H9 (cell line): ENCODE data around the gene CMTM2. TPM values are rescaled to one million over a fixed set of nuclear protein-coding genes. Genes with fewer than 3 reads are reported as not detected.

Source experiments
- DNase-seq: peaks from one replicate; pipeline ENCODE4 v3.0.0-alpha.2; 2017
- H2AFZ ChIP-seq: one replicate; pipeline ENCODE4 v1.6.1; 2013; ENCODE audit warnings: mild to moderate bottlenecking, low read length, control low read depth, moderate library complexity
- H2AK5ac ChIP-seq: 2 replicates; pipeline ENCODE4 v1.6.1; 2013; ENCODE audit warnings: low read length, control low read depth, mixed read lengths; ENCODE audit not compliant: insufficient read length
- H2BK120ac ChIP-seq: one replicate; pipeline ENCODE4 v1.6.1; 2013; ENCODE audit warnings: low read depth, mild to moderate bottlenecking, low read length, control low read depth, inconsistent platforms; ENCODE audit not compliant: poor library complexity, severe bottlenecking
- H2BK12ac ChIP-seq: 2 replicates; pipeline ENCODE4 v1.6.1; 2013; ENCODE audit warnings: low read length, control low read depth, mixed read lengths, low read depth; ENCODE audit not compliant: insufficient read length
- H2BK15ac ChIP-seq: 2 replicates; pipeline ENCODE4 v1.6.1; 2013; ENCODE audit warnings: low read depth, low read length, control low read depth
- H2BK20ac ChIP-seq: one replicate; pipeline ENCODE4 v1.6.1; 2013; ENCODE audit warnings: low read depth, mild to moderate bottlenecking, low read length, control low read depth, inconsistent platforms; ENCODE audit not compliant: poor library complexity, severe bottlenecking
- H2BK5ac ChIP-seq: 2 replicates; pipeline ENCODE4 v1.6.1; 2013; ENCODE audit warnings: low read length, control low read depth, mixed read lengths; ENCODE audit not compliant: insufficient read length
- H3K14ac ChIP-seq: 2 replicates; pipeline ENCODE4 v1.6.1; 2013; ENCODE audit warnings: low read length, control low read depth; ENCODE audit not compliant: insufficient read depth
- H3K18ac ChIP-seq: 2 replicates; pipeline ENCODE4 v1.6.1; 2013; ENCODE audit warnings: low read depth, mild to moderate bottlenecking, mixed read lengths, low read length, control low read depth; ENCODE audit not compliant: insufficient read length
- H3K23ac ChIP-seq: 2 replicates; pipeline ENCODE4 v1.6.1; 2013; ENCODE audit warnings: low read length, control low read depth, mixed read lengths, low read depth; ENCODE audit not compliant: insufficient read length
- H3K23me2 ChIP-seq: 2 replicates; pipeline ENCODE4 v1.6.1; 2013; ENCODE audit warnings: low read depth, mild to moderate bottlenecking, mixed read lengths, low read length, control low read depth; ENCODE audit not compliant: insufficient read length, poor library complexity, severe bottlenecking
- H3K27ac ChIP-seq: 2 replicates; pipeline ENCODE4 v1.5.1; 2013; ENCODE audit warnings: low read length, control low read depth, mixed read lengths, low read depth; ENCODE audit not compliant: insufficient read length
- H3K27me3 ChIP-seq: 2 replicates; pipeline ENCODE4 v1.6.1; 2013; ENCODE audit warnings: low read length, control low read depth, inconsistent platforms; ENCODE audit not compliant: insufficient read depth
- H3K4ac ChIP-seq: 2 replicates; pipeline ENCODE4 v1.6.1; 2013; ENCODE audit warnings: low read depth, mild to moderate bottlenecking, control low read depth, inconsistent platforms, low read length, moderate library complexity
- H3K4me1 ChIP-seq: 2 replicates; pipeline ENCODE4 v1.6.1; 2013; ENCODE audit warnings: low read length, control low read depth, inconsistent platforms; ENCODE audit not compliant: insufficient read depth
- H3K4me2 ChIP-seq: 2 replicates; pipeline ENCODE4 v1.6.1; 2013; ENCODE audit warnings: low read length, control low read depth, mixed read lengths; ENCODE audit not compliant: insufficient read length, insufficient read depth
- H3K56ac ChIP-seq: 2 replicates; pipeline ENCODE4 v1.6.1; 2013; ENCODE audit warnings: low read depth, mild to moderate bottlenecking, mixed read lengths, low read length, control low read depth; ENCODE audit not compliant: insufficient read length
- H3K79me1 ChIP-seq: 2 replicates; pipeline ENCODE4 v1.6.1; 2013; ENCODE audit warnings: low read depth, mild to moderate bottlenecking, moderate library complexity, low read length, control low read depth, inconsistent platforms; ENCODE audit not compliant: insufficient read depth, poor library complexity, severe bottlenecking
- H3K79me2 ChIP-seq: 2 replicates; pipeline ENCODE4 v1.6.1; 2013; ENCODE audit warnings: low read length, control low read depth, inconsistent platforms; ENCODE audit not compliant: insufficient read depth
- H3K9ac ChIP-seq: 2 replicates; pipeline ENCODE4 v1.6.1; 2013; ENCODE audit warnings: low read length, control low read depth, mixed read lengths; ENCODE audit not compliant: insufficient read length; ENCODE audit errors: extremely low read depth
- H3K9me3 ChIP-seq: one replicate; pipeline ENCODE4 v1.6.1; 2013; ENCODE audit warnings: low read depth, low read length, inconsistent platforms; ENCODE audit not compliant: control insufficient read depth
- H3T11ph ChIP-seq: one replicate; pipeline ENCODE4 v1.6.1; 2013; ENCODE audit warnings: mild to moderate bottlenecking, low read length, control low read depth, inconsistent platforms
- H4K20me1 ChIP-seq: one replicate; pipeline ENCODE4 v1.6.1; 2013; ENCODE audit not compliant: control insufficient read depth, insufficient read length, insufficient read depth
- H4K5ac ChIP-seq: 2 replicates; pipeline ENCODE4 v1.6.1; 2013; ENCODE audit warnings: low read depth, mild to moderate bottlenecking, mixed read lengths, low read length, control low read depth; ENCODE audit not compliant: insufficient read length
- H4K8ac ChIP-seq: replicated peaks from 2 replicates; pipeline ENCODE4 v1.6.1; 2013; ENCODE audit warnings: low read length, control low read depth, mixed read lengths, low read depth; ENCODE audit not compliant: insufficient read length
- H4K91ac ChIP-seq: 2 replicates; pipeline ENCODE4 v1.6.1; 2013; ENCODE audit warnings: low read depth, mild to moderate bottlenecking, moderate library complexity, mixed read lengths, low read length, control low read depth; ENCODE audit not compliant: insufficient read length
- H3K27ac Mint-ChIP-seq, 3 experiments: 2 replicates in 2 of 3; 3 replicates in 1 of 3; pipeline ENCODE4 v1.8.0; 2020 to 2021; ENCODE audit warnings: mixed read lengths in 3 of 3, mild to moderate bottlenecking in 1 of 3, moderate library complexity in 1 of 3
- H3K27me3 Mint-ChIP-seq: 2 replicates; pipeline ENCODE4 v1.8.0; 2021; ENCODE audit warnings: low read depth, mild to moderate bottlenecking, moderate library complexity, mixed read lengths
- H3K36me3 Mint-ChIP-seq, 3 experiments: 2 replicates in 2 of 3; 3 replicates in 1 of 3; pipeline ENCODE4 v1.8.0; 2020 to 2021; ENCODE audit warnings: low read depth in 3 of 3, mixed read lengths in 3 of 3; ENCODE audit not compliant: insufficient read depth in 1 of 3
- H3K4me1 Mint-ChIP-seq, 2 experiments: 2 replicates each; pipeline ENCODE4 v1.8.0; 2020; ENCODE audit warnings: mixed read lengths in 2 of 2
- H3K4me3 Mint-ChIP-seq, 2 experiments: 2 replicates in 1 of 2; 3 replicates in 1 of 2; pipeline ENCODE4 v1.8.0; 2020 to 2021; ENCODE audit warnings: mild to moderate bottlenecking in 2 of 2, mixed read lengths in 2 of 2, moderate library complexity in 1 of 2
- H3K9me3 Mint-ChIP-seq, 2 experiments: 2 replicates in 1 of 2; 3 replicates in 1 of 2; pipeline ENCODE4 v1.8.0; 2020; ENCODE audit warnings: mild to moderate bottlenecking in 2 of 2, mixed read lengths in 2 of 2, moderate library complexity in 1 of 2
- CTCF ChIP-seq: fragments of 200-600 bp; sonication (generic); conservative IDR thresholded peaks from 3 replicates; pipeline ENCODE4 v1.8.0; 2021; ENCODE audit warnings: antibody characterized with exemption, mild to moderate bottlenecking
- WGBS: extraction: QIAGEN DNeasy Blood & Tissue Kit; methylation state at CpG from one replicate; pipeline ENCODE4 v1.1.7; 2013; ENCODE audit warnings: missing lambda C conversion rate, low lambda C conversion rate, mixed read lengths; ENCODE audit not compliant: insufficient read length; ENCODE audit errors: extremely low coverage; 5-methylcytosine and 5-hydroxymethylcytosine counted together
- total RNA-seq: library from RNA; stranded (reverse); gene quantifications from 2 replicates; pipeline ENCODE4 v1.2.1, GENCODE V29; 2021

Gene CMTM2
- total RNA-seq, 1 experiment from 2014 or later = not detected

DNA sequence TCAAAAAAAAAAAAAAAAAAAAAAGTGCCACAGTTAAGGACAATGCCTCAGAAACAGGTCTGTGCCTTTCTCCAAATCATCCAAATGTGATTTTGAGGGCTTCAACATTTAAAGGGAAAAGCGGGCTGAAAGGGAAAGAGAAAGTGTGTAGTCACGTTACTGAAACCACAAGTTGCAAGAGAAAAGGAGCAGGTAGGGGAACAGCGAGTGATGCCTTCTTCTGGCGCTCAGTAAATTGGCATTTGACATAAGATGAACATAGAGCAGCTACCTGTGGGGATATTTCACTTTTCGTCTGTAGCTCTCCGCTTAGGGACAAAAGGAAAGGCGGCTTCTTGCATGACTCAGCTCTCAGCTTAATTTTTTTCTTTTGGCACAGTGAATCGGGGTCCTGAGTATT lies 11.1 kb downstream of the CMTM2 start:
- no peak overlapping the region for H3T11ph ChIP-seq
- H3K9me3 ChIP-seq = no peaks in the 10 kb centered on the region
- Mint-ChIP-seq H3K4me3 (no peak overlapping the region), H3K9me3 (no peaks in the 10 kb centered on the region), H3K27ac (no peak overlapping the region), H3K27me3 (no peaks in the 10 kb centered on the region; the same call in 1 of the 2 replicates), H3K4me1 (peaks cover 12 to 20% of the 10 kb centered on the region in 2 experiments), H3K36me3 (no peaks in the 10 kb centered on the region)
- no peak overlapping the region for H2AFZ ChIP-seq
- no peak overlapping the region for H2BK12ac ChIP-seq
- no peaks in the 10 kb centered on the region for H3K27me3 ChIP-seq
- whole genome bisulfite sequencing = no CpG with 5 or more reads among the region's 8 CpGs
- no peak overlapping the region for H2BK15ac ChIP-seq
- H3K4ac ChIP-seq = no peak overlapping the region
- no peak overlapping the region for H2BK120ac ChIP-seq
- H3K79me1 ChIP-seq = no peaks in the 10 kb centered on the region
- no peaks in the 10 kb centered on the region for H3K23me2 ChIP-seq
- H3K18ac ChIP-seq = no peak overlapping the region
- no peak for DNase-seq
- no peaks in the 10 kb centered on the region for H4K20me1 ChIP-seq
- H2AK5ac ChIP-seq = no peak overlapping the region
- H3K4me2 ChIP-seq = no peak overlapping the region
- no peaks in the 10 kb centered on the region for H3K4me1 ChIP-seq
- no peak overlapping the region for H3K27ac ChIP-seq
- H2BK20ac ChIP-seq = no peak overlapping the region
- no peak overlapping the region for H3K56ac ChIP-seq
- H3K9ac ChIP-seq = no peak overlapping the region
- no peaks in the 10 kb centered on the region for H3K79me2 ChIP-seq
- no peak overlapping the region for H4K5ac ChIP-seq
- no peak for TF ChIP-seq CTCF
- no peak overlapping the region for H4K91ac ChIP-seq
- H2BK5ac ChIP-seq = no peak overlapping the region
- no peak overlapping the region for H3K23ac ChIP-seq
- H4K8ac ChIP-seq = no peak overlapping the region
- H3K14ac ChIP-seq = no peak overlapping the region
